Lung microvascular endothelial cell (primary cell): ENCODE measurements around the gene ELF1. TPM values are rescaled to one million over a fixed set of nuclear protein-coding genes. Genes with fewer than 3 reads are reported as not detected.
"Not testable (repeated sequence)": the region's sequence is repeated elsewhere in the genome, so short reads cannot be mapped to it uniquely, and the experiment has no call there.

Experiments
- DNase-seq, 2 donors: peaks; one replicate each; pipeline versions ENCODE4 v3.0.0 to v3.0.0-alpha.2; 2010; ENCODE audit warnings: low read depth in 2 of 2
- total RNA-seq: library from RNA; depleted of rRNA; stranded (reverse); fragments of >200 nt; gene quantifications from 2 replicates; pipeline ENCODE4 v1.2.1, GENCODE V29; 2014

Gene ELF1
- total RNA-seq, 1 donor from 2014 or later, result 80.8 TPM

DNA sequence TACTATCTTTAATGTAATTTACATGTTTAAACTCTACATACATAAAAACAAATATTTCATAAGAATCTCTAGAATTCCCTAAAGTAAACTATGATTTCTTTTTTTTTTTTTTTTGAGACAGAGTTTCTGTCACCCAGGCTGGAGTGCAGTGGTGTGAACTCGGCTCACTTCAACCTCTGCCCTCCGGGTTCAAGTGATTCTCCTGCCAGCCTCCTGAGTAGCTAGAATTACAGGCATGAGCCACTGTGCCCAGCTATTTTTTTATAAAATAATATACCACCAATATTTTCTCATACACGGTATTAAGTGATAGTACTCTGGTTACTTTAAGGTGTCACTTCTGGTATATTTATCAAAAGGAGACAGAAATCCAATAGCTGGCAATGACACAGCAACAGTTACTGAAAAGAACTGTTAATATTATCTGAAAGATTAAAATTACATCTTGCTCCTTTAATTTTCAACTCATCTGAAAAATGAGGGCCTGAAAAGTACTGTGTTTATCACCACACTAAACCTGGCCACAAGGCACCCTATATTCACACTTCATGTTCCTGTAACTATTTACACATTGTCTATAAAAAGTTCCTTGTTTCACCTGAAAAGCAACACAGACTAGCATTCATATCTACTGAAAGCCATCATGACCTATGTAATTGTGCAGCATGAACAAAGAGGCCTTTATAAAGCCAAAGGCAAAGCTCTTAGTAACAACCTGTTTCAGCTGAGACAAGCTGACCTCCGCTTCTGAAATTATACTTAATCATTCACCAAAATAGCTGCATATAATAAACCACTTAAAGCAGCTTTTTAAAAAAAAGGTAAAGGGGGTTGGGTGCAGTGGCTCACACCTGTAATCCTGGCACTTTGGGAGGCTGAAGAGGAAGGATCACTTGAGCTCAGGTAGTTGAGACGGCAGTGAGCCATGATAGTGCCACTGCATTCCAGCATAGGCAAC, 123.6 kb downstream of the ELF1 start:
- no peak for DNase-seq

GRCh38 chr13:40893573-40893972, 125.5 kb downstream of the ELF1 start:
- not testable (repeated sequence) for DNase-seq

GRCh38 chr13:40886017-40886416, 133.1 kb downstream of the ELF1 start:
- no peak for DNase-seq

DNA sequence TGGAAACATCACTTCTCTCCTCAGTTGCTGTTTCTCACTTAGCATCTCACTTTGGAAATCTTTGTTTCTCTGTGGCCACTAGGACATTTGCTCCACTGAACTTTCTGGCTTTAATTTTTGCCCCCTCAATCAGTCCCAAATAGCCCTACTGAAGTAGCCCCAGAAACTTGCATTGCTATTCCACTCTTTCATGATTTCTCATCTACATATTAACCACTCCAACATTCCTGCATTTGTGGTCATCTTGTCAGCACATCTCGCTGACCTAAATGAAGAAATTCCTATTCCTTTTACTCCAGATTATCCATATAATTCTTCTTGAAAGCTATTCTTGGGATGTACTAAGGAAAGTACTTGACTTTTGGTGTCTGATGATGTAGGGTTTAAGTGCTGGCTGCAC, 134.9 kb downstream of the ELF1 start:
- DNase-seq, result not testable (repeated sequence)

Other genes starting within 250 kb of the ELF1 start
- 5.2 and 8.1 TPM in 2 replicates for gene MRPS31, start 248.1 kb downstream of the ELF1 start, total RNA-seq
- gene SLC25A15, start 229.7 kb downstream of the ELF1 start, total RNA-seq, result 11.3 and 16.3 TPM in 2 replicates
- gene WBP4, start 42.2 kb upstream of the ELF1 start, total RNA-seq, result 5.0 and 6.9 TPM in 2 replicates
- 5.9 and 9.5 TPM in 2 replicates for gene KBTBD6, start 113.5 kb upstream of the ELF1 start, total RNA-seq
- 4.6 and 7.5 TPM in 2 replicates for gene KBTBD7, start 175.3 kb upstream of the ELF1 start, total RNA-seq
- gene MTRF1, start 244.3 kb upstream of the ELF1 start, total RNA-seq, result 6.5 and 11.1 TPM in 2 replicates